Measurements from ENCODE around the gene ENDOU.

ENDOU gene

GRCh38 chr12:47753021-47754001 lies 28.0 kb upstream of the ENDOU start:
- peak; percentile 69 to 96 for DNase-seq (ENCODE audit: low read depth in 1 of 2, low spot score in 1 of 2)
- in situ Hi-C loops (cut with HindIII; ENCODE audit: low pct_unique_long_range_greater_than_20kb, low sequenced_read_pairs) = no loop called here
- TF ChIP-seq JUND (IDR thresholded peaks at IDR 0.05; ENCODE audit: low read depth) = no peak

GRCh38 chr12:47752552-47752951 lies 27.3 kb upstream of the ENDOU start:
- DNase-seq (ENCODE audit: low read depth in 1 of 2, low spot score in 1 of 2) = no peak
- in situ Hi-C loops (cut with HindIII; ENCODE audit: low pct_unique_long_range_greater_than_20kb, low sequenced_read_pairs) = no loop called here
- TF ChIP-seq JUND (IDR thresholded peaks at IDR 0.05; ENCODE audit: low read depth) = no peak

- no peak for DNase-seq (ENCODE audit: low read depth in 1 of 2, low spot score in 1 of 2)
- no peak for TF ChIP-seq JUND (IDR thresholded peaks at IDR 0.05; ENCODE audit: low read depth)
- in situ Hi-C loops (cut with HindIII; ENCODE audit: low pct_unique_long_range_greater_than_20kb, low sequenced_read_pairs) = no loop called here
Observed at GRCh38 chr12:47752121-47752520, 26.8 kb upstream of the ENDOU start.

- no peak for DNase-seq (ENCODE audit: low read depth in 1 of 2, low spot score in 1 of 2)
- TF ChIP-seq JUND (IDR thresholded peaks at IDR 0.05; ENCODE audit: low read depth) = no peak
- in situ Hi-C loops (cut with HindIII; ENCODE audit: low pct_unique_long_range_greater_than_20kb, low sequenced_read_pairs) = no loop called here
Observed at GRCh38 chr12:47751561-47751960, 26.3 kb upstream of the ENDOU start.

- no peak for TF ChIP-seq JUND (IDR thresholded peaks at IDR 0.05; ENCODE audit: low read depth)
- in situ Hi-C loops (cut with HindIII; ENCODE audit: low pct_unique_long_range_greater_than_20kb, low sequenced_read_pairs) = no loop called here
- DNase-seq (ENCODE audit: low read depth in 1 of 2, low spot score in 1 of 2) = no peak
Observed at GRCh38 chr12:47750916-47751470, 25.7 kb upstream of the ENDOU start.

- in situ Hi-C loops (cut with HindIII; ENCODE audit: low pct_unique_long_range_greater_than_20kb, low sequenced_read_pairs) = no loop called here
- DNase-seq (ENCODE audit: low read depth in 1 of 2, low spot score in 1 of 2) = no peak
- TF ChIP-seq JUND (IDR thresholded peaks at IDR 0.05; ENCODE audit: low read depth) = no peak
Observed at GRCh38 chr12:47750229-47750798, 25.0 kb upstream of the ENDOU start.

GRCh38 chr12:47748899-47749298 lies 23.6 kb upstream of the ENDOU start:
- TF ChIP-seq JUND (IDR thresholded peaks at IDR 0.05; ENCODE audit: low read depth) = no peak
- DNase-seq (ENCODE audit: low read depth in 1 of 2, low spot score in 1 of 2) = no peak
- in situ Hi-C loops (cut with HindIII; ENCODE audit: low pct_unique_long_range_greater_than_20kb, low sequenced_read_pairs) = no loop called here

- in situ Hi-C loops (cut with HindIII; ENCODE audit: low pct_unique_long_range_greater_than_20kb, low sequenced_read_pairs) = no loop called here
- no peak for TF ChIP-seq JUND (IDR thresholded peaks at IDR 0.05; ENCODE audit: low read depth)
- no peak for DNase-seq (ENCODE audit: low read depth in 1 of 2, low spot score in 1 of 2)
Observed at GRCh38 chr12:47748507-47748828, 23.2 kb upstream of the ENDOU start.

- DNase-seq (ENCODE audit: low read depth in 1 of 2, low spot score in 1 of 2) = no peak
- in situ Hi-C loops (cut with HindIII; ENCODE audit: low pct_unique_long_range_greater_than_20kb, low sequenced_read_pairs) = no loop called here
- no peak for TF ChIP-seq JUND (IDR thresholded peaks at IDR 0.05; ENCODE audit: low read depth)
Observed at GRCh38 chr12:47747596-47748506, 22.6 kb upstream of the ENDOU start.

GRCh38 chr12:47747126-47747525 lies 21.8 kb upstream of the ENDOU start:
- TF ChIP-seq JUND (IDR thresholded peaks at IDR 0.05; ENCODE audit: low read depth) = no peak
- in situ Hi-C loops (cut with HindIII; ENCODE audit: low pct_unique_long_range_greater_than_20kb, low sequenced_read_pairs) = no loop called here
- no peak for DNase-seq (ENCODE audit: low read depth in 1 of 2, low spot score in 1 of 2)

GRCh38 chr12:47746523-47746922 lies 21.2 kb upstream of the ENDOU start:
- in situ Hi-C loops (cut with HindIII; ENCODE audit: low pct_unique_long_range_greater_than_20kb, low sequenced_read_pairs) = no loop called here
- no peak for TF ChIP-seq JUND (IDR thresholded peaks at IDR 0.05; ENCODE audit: low read depth)
- no peak for DNase-seq (ENCODE audit: low read depth in 1 of 2, low spot score in 1 of 2)

- no peak for DNase-seq (ENCODE audit: low read depth in 1 of 2, low spot score in 1 of 2)
- in situ Hi-C loops (cut with HindIII; ENCODE audit: low pct_unique_long_range_greater_than_20kb, low sequenced_read_pairs) = no loop called here
- TF ChIP-seq JUND (IDR thresholded peaks at IDR 0.05; ENCODE audit: low read depth) = no peak
Observed at GRCh38 chr12:47746073-47746472, 20.8 kb upstream of the ENDOU start.
